Erythroblast (primary cell): ENCODE data around the gene TAOK1.

Source experiments
- DNase-seq, 2 experiments: peaks; one replicate each; lab custom pipeline; 2025; lab: John Stamatoyannopoulos, UW
- GATA1 ChIP-seq: IDR thresholded peaks from 2 replicates; pipeline ENCODE4 v1.6.1; 2011; ENCODE audit warnings: low read depth, mild to moderate bottlenecking, control low read depth, low read length, moderate library complexity
- POLR2A ChIP-seq: IDR thresholded peaks from 2 replicates; pipeline ENCODE4 v1.6.1; 2011; ENCODE audit warnings: mild to moderate bottlenecking, low read length

The TAOK1 gene

DNA sequence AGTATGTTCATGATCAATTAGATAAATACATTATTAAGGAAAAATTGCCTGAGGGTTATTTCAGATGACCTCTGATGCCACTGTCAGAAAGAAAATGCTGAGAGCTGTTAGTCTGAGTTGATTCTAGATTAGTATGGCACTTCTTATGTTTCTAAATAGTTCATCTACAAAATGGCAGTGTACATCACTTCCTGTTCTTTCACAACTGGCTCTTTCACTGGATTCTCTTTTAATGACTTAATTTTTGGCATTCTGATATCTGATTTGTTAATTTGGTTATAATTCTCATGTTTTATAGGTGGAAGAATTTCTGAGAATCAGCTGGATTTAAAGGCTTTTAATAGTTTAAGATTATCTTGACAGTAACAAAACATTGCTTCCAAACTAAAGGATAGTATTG lies 3.3 kb downstream of the TAOK1 start:
- no peak for TF ChIP-seq GATA1
- peak in 1 of 2 experiments; percentile 16 for DNase-seq

DNA sequence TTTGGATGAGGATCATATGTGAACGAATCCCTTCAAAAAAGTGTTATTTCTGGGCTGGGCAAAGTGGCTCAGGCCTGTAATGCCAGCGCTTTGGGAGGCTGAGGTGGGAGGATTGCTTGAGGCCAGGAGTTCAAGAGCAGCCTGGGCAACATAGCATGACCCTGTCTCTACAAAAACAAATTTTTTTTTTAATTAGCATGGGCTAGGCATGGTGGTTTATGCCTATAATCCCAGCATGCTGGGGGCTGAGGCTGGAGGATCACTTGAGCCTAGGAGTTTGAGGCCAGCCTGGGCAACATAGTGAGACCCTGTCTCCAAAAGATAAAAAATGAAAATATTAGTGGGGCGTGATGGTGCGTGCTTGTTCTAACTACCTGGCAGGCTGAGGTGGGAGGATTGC lies 4.6 kb downstream of the TAOK1 start:
- no peak for DNase-seq
- no peak for TF ChIP-seq GATA1
- TF ChIP-seq POLR2A, result no peak

DNA sequence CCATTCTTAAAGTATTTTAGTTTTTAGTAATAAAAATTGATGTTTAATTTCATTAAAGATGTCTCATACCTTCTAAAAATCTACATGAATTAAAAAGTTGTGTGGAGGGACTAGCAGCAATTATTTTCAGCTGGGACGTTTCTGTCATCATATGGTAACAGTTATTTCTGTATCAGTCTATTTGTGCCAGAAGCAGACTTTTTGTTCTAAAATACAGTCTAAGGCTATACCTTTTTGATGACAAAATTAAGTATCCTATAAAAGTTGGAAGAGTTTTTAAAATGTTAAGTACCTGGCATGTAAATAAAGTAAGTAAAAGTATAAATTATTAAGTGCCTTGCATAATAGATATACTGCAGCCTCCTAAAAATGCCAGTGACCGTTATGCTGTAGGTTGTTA lies 5.9 kb downstream of the TAOK1 start:
- TF ChIP-seq POLR2A (no peak), GATA1 (no peak)
- DNase-seq, result no peak

DNA sequence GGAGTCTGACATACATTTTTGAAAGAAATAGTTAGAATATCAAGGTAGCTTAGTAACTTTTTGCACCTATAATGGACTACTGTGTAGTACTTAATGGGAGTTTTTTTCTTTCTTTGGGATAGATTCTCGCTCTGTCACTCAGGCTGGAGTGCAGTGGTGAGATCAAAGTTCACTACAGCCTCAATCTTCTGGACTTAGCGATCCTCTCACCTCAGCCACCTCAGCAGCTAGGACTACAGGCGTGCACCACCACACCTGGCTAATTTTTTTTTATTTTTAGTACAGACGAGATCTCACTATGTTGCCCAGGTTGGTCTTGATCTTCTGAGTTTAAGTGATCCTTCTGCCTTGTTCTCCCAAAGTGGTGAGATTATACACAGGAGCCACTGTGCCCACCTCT lies 9.5 kb downstream of the TAOK1 start:
- TF ChIP-seq POLR2A, result no peak
- TF ChIP-seq GATA1, result no peak
- no peak for DNase-seq

DNA sequence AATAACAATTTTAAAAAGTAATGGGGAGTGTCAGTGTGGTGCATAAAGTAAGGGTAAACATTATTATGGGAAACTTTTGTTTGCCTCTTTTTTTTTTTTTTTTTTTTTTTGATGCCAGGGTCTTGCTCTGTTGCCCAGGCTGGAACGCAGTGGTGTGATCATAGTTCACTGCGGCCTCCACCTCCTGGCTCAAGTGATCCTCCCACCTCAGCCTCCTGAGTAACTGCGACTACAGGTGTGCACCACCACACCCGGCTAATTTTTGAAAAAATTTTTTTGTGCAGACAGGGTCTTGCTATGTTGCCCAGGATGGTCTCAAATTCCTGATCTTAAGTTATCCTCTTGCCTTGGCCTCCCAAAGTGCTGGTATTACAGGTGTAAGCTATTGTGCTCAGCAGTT lies 10.7 kb downstream of the TAOK1 start:
- TF ChIP-seq POLR2A (no peak), GATA1 (no peak)
- DNase-seq, result no peak

DNA sequence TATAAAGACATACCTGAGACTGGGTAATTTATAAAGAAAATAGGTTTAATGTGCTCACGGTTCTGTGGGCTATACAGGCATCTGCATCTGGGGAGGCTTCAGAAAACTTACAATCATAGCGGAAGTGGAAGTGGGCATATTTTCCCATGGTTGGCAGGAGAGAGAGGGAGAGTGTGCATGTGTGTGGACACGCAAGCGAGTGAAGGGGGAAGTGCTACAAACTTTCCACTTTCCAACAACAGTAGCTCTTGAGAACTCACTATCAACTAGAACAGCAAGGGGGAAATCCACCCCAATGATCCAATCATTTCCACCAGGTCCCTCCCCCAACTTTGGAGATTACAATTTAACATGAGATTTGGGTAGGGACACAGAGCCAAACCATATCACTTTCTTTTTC lies 11.1 kb downstream of the TAOK1 start:
- TF ChIP-seq GATA1 (no peak), POLR2A (no peak)
- peak in 1 of 2 experiments; percentile 21 for DNase-seq

DNA sequence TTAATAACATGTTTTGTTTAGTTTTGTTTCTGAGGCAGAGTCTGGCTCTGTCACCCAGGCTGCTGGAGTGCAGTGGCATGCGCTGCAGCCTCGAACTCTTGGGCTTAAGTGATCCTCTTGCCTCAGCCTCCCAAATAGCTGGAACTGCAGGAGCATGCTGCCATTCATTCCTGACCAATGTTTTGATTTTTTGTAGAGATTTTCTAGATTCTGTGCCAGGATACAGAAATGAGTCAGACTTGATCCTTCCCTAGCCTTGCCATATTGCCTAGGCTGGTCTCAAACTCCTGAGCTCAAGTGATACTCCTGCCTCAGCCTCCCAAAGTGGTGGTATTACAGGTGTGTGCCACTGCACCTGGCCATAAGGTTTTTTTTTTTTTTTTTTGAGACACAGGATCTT lies 17.7 kb downstream of the TAOK1 start:
- TF ChIP-seq POLR2A (no peak), GATA1 (no peak)

DNA sequence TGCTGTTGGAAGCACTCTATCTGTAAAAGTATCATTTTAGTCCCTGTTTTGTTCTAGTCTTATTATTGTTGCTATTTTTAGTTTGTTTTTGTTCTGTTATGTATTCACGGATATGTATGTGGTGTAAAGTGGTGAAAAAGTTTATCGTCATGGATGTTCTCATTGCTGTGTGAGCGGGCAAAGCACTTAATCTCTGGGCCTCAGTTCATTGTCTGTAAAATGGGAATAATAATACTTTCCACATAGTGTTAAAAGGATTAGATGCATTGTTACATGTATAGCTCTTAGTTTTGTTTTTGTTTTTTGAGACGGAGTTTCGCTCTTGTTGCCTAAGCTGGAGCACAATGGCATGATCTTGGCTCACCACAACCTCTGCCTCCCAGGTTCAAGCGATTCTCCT lies 19.8 kb downstream of the TAOK1 start:
- no peak for TF ChIP-seq GATA1
- no peak for TF ChIP-seq POLR2A
- DNase-seq, result no peak

More for the DNA sequence above, 17.7 kb downstream of the TAOK1 start:
- no peak for DNase-seq

DNA sequence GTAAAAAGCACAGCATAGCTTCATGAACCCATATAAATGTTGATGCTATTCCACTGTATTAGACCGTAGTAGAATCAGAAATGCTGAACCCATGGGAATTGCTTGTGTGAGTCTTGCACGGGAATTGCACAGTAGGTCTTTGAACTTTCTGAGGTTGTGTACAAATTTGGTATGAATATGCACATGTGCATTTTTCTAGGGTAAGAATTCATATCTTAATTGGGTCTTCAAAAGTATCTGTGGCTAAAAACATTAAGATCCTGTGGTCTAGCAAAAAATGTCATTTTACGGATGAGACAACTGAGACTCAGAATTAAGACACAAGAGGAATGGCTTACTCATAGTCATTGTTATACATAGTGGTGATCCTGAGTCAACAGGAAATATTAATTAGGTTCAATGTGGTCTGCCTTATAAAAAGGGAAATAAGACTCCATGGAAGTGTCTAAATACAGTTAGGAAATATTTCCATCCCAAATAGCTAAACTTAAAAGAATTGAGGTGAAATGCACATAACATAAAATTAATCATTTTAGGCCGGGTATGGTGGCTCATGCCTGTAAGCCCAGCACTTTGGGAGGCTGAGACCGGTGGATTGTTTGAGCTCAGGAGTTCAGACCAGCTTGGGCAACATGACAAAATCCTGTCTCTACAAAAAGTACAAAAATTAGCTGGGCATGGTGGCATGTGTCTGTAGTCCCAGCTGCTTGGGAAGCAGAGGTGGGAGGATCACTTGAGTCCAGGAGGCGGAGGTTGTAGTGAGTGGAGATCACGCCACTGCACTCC lies 22.8 kb downstream of the TAOK1 start:
- DNase-seq, result no peak
- TF ChIP-seq POLR2A (no peak), GATA1 (no peak)

DNA sequence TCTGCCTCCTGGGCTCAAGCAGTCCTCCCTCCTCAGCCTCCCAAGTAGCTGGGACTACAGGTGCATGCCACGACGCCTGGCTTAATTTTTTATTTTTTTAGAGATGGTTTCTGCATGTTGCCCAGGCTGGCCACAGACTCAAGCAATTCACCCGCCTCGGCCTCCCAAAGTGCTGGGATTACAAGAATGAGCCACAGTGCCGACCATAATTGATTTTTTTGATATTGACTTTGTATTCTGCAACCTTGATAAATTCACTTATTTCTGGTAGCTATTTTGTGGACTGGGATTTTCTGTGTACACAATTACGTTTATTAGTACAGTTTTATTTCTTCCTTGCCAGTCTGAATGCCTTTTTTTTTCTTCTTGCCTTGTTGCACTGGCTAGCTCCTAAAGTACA lies 30.0 kb downstream of the TAOK1 start:
- DNase-seq, result no peak
- TF ChIP-seq GATA1 (no peak), POLR2A (no peak)

DNA sequence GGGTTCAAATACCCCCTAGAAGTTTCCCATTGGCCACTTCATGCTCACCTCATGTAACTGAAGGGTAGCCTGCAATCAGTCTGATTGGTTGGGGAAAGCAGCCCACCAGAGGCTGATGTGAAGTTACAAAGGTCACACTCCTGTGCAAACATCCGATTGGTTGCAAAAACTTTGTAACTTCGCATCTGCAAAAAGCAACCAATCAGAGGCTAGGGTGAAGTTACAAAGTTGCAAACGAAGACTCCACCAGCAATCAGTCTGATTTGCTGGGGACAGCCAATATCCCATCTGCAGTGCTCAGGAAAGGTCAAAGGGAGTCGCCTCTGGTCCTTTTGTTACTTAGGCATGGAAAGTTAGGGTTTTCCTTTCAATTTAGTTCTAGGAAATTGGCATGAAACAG lies 40.1 kb downstream of the TAOK1 start:
- TF ChIP-seq GATA1, result no peak
- TF ChIP-seq POLR2A, result no peak
- DNase-seq, result no peak

DNA sequence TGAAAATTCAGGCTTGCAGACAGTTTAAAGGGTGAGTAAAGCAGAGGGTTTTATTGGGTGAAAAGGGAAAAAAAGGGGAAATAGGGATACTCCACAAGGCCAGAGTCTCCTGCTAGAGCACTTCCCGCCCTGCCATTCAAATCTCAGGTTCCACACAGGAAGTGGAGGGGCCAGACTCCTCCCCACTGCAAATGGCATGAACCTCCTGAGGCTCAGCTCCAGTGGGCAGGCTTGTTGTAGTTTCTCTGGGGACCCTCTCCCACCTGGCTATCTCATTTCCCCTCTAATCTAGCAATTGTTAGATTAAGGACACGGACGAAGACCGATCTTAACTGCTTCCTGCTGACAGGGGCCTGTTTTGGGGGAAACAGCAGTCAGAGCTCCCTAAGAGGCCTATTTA lies 43.4 kb downstream of the TAOK1 start:
- TF ChIP-seq GATA1, result no peak
- TF ChIP-seq POLR2A, result no peak
- DNase-seq, result no peak

DNA sequence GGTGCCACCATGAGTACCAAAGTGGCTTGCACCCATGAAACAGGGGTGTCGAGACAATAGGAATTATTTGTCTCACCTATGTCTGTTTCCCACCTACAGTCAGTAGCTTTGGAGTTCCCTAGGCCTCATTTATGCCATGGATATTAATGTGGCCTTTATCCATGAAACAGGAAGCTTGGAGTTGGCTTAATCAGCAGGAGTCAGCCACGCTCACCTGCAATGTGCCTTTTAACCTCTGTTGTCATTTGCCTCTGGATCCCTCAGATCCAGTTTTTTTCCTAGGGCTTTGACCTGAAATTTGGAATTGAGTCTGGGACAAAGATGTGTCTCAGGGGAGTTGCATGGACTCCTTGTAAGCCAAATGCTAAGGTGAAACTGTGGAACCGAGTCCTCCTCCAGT lies 44.4 kb downstream of the TAOK1 start:
- TF ChIP-seq POLR2A (no peak), GATA1 (no peak)
- DNase-seq, result no peak

DNA sequence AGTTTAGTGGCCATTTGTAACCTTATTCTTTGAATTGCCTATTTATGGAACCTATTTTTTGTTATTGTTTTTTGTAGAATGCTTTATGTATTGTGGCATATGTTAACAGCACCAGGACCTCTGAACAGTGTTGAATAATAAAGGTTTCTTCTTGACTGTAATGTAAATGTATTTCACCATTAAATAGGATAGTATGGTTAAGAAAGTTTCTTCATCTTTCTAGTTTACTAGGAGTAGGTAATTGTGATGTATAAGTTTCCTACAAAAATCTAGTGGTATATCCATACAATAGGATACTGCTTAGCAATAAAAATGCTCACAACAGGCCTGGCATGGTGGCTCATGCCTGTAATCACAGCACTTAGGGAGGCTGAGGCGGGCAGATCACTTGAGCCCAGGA lies 52.3 kb downstream of the TAOK1 start:
- TF ChIP-seq POLR2A, result no peak
- no peak for TF ChIP-seq GATA1
- DNase-seq, result no peak
